Neural crest cell (in vitro differentiated cells): ENCODE results near the gene CXCR6. TPM values are rescaled to one million over a fixed set of nuclear protein-coding genes. Genes with fewer than 3 reads are reported as not detected.

ENCODE experiments used
- DNase-seq: peaks from one replicate; pipeline ENCODE4 v3.0.0; 2021; ENCODE audit warnings: low read depth, mixed read lengths, low spot score
- H3K27ac Mint-ChIP-seq: one replicate; pipeline ENCODE4 v1.8.0; 2021; ENCODE audit warnings: mild to moderate bottlenecking, mixed read lengths; ENCODE audit not compliant: unreplicated experiment
- H3K27me3 Mint-ChIP-seq: 2 replicates; pipeline ENCODE4 v1.8.0; 2021; ENCODE audit warnings: low read depth, mild to moderate bottlenecking, mixed read lengths
- H3K36me3 Mint-ChIP-seq: 2 replicates; pipeline ENCODE4 v1.8.0; 2021; ENCODE audit warnings: low read depth, mild to moderate bottlenecking, mixed read lengths
- H3K4me1 Mint-ChIP-seq: 2 replicates; pipeline ENCODE4 v1.8.0; 2021; ENCODE audit warnings: mixed read lengths
- H3K4me3 Mint-ChIP-seq: one replicate; pipeline ENCODE4 v1.8.0; 2021; ENCODE audit warnings: mild to moderate bottlenecking, mixed read lengths
- H3K9me3 Mint-ChIP-seq: 2 replicates; pipeline ENCODE4 v1.8.0; 2021; ENCODE audit warnings: mixed read lengths
- CTCF ChIP-seq: fragments of 200-600 bp; sonication (generic); conservative IDR thresholded peaks from 2 replicates; pipeline ENCODE4 v1.5.0; 2021; ENCODE audit warnings: antibody characterized with exemption, mild to moderate bottlenecking
- total RNA-seq: library from RNA; stranded (reverse); gene quantifications from 2 replicates; pipeline ENCODE4 v1.2.1, GENCODE V29; 2021

CXCR6 gene
- total RNA-seq, 1 donor from 2014 or later, result not detected

GRCh38 chr3:45978006-45978761 lies 34.9 kb downstream of the CXCR6 start:
- Mint-ChIP-seq H3K4me1 (no peaks in the 10 kb centered on the region), H3K9me3 (no peaks in the 10 kb centered on the region), H3K36me3 (peaks cover 7% of the 10 kb centered on the region), H3K27me3 (no peaks in the 10 kb centered on the region), H3K27ac (peak overlapping the region; percentile 57), H3K4me3 (no peak overlapping the region)
- TF ChIP-seq CTCF, result no peak
- no peak for DNase-seq

DNA sequence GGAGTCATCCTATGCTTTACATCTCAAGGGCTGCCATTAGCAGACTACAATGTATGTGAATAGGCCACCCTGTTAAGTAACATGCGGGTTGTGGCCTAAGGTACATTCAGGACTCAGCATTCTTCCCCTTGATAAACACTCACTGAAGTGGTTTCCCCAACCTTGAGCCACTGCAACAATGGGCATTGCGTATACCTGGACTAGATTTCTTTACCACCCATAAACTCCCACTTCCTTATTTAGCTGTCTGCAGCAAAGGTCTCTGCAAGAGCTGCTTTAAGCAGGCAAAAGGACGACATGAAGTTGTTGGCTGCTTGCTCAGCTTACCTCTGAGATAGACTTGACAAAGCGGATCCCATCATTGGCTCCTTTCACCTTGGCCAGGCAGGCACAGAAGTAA lies 36.1 kb downstream of the CXCR6 start:
- no peak overlapping the region for H3K27ac Mint-ChIP-seq
- no peak for TF ChIP-seq CTCF
- DNase-seq, result no peak
- H3K27me3 Mint-ChIP-seq, result no peaks in the 10 kb centered on the region
- H3K4me3 Mint-ChIP-seq, result no peak overlapping the region
- no peaks in the 10 kb centered on the region for H3K9me3 Mint-ChIP-seq
- H3K4me1 Mint-ChIP-seq, result no peaks in the 10 kb centered on the region
- peaks cover 7% of the 10 kb centered on the region for H3K36me3 Mint-ChIP-seq

GRCh38 chr3:45980229-45980813 lies 37.1 kb downstream of the CXCR6 start:
- TF ChIP-seq CTCF, result no peak
- Mint-ChIP-seq H3K27me3 (no peaks in the 10 kb centered on the region), H3K36me3 (peaks cover 7% of the 10 kb centered on the region), H3K27ac (no peak overlapping the region), H3K4me1 (no peaks in the 10 kb centered on the region), H3K4me3 (no peak overlapping the region), H3K9me3 (no peaks in the 10 kb centered on the region)
- DNase-seq, result no peak

GRCh38 chr3:45980819-45981218 lies 37.6 kb downstream of the CXCR6 start:
- no peaks in the 10 kb centered on the region for H3K27me3 Mint-ChIP-seq
- no peak for DNase-seq
- no peak overlapping the region for H3K27ac Mint-ChIP-seq
- TF ChIP-seq CTCF, result no peak
- H3K4me3 Mint-ChIP-seq, result no peak overlapping the region
- peaks cover 7% of the 10 kb centered on the region for H3K36me3 Mint-ChIP-seq
- no peaks in the 10 kb centered on the region for H3K9me3 Mint-ChIP-seq
- no peaks in the 10 kb centered on the region for H3K4me1 Mint-ChIP-seq

GRCh38 chr3:45981346-45982074 lies 38.2 kb downstream of the CXCR6 start:
- no peaks in the 10 kb centered on the region for H3K4me1 Mint-ChIP-seq
- H3K27me3 Mint-ChIP-seq, result no peaks in the 10 kb centered on the region
- DNase-seq, result no peak
- no peak overlapping the region for H3K27ac Mint-ChIP-seq
- peaks cover 7% of the 10 kb centered on the region for H3K36me3 Mint-ChIP-seq
- no peaks in the 10 kb centered on the region for H3K9me3 Mint-ChIP-seq
- TF ChIP-seq CTCF, result no peak
- no peak overlapping the region for H3K4me3 Mint-ChIP-seq
